ENCODE measurements around the gene SAMD11.
"Not testable (repeated sequence)": the region's sequence is repeated elsewhere in the genome, so short reads cannot be mapped to it uniquely, and the experiment has no call there.

The SAMD11 gene

DNA sequence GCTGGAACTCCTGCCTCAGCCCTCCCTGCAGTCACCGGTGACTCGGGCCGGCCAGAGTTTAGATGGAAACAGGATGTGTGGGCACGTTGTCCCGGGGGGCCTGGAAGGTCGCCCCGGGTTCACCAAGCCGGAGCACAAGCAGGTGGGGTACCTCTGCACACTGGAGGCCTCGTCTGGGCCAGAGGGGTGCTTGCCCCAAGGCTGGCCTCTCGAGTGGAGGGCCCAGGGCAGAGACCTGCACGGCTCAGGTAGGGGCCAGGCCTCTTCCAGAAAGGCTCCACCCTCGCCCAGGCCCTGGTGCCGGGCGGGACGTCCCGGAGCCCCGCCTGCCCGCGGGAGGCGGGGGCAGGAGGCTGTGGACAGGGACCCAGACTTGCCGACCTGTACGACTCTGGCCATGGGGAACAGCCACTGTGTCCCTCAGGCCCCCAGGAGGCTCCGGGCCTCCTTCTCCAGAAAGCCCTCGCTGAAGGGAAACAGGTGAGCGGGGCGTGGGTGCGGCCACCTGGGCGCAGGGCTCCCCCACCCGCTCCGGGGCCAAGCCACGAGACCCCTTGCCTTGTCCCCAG lies 42.5 kb downstream of the SAMD11 start, which contains the start of gene PLEKHN1:
Gene PLEKHN1 (plus strand): TSS at position 348 of the 569 bp plus-strand sequence. CDS start 50 bp downstream, at position 398.
- no peak for DNase-seq

DNA sequence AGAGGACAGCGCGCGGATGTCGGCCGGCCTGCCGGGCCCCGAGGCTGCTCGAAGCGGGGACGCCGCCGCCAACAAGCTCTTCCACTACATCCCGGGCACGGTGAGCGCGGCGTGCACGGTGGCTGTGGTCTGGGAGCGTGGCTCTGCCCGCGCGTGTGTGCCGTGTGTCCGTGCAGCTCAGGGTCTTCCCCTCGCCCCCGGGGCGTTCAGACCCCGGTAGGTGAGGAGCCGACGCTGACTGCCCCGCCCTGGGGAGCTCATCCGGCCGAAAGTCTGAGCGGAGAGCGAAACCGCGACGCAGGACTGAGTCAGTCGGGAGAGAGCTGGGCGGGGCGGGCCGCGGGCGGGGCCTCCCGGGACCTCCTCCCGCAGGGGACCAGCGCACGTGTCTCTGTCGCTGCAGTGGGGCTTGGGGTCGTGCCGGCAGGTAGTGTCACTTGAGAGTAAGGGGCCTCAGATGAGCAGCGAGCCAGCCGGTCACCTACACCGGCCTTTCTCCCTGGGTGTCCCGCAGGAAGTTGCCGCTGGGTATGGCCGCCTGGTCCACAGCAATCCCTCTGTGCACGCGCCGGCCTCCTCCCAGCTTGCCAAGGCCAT lies 43.1 kb downstream of the SAMD11 start:
- no peak for DNase-seq

DNA sequence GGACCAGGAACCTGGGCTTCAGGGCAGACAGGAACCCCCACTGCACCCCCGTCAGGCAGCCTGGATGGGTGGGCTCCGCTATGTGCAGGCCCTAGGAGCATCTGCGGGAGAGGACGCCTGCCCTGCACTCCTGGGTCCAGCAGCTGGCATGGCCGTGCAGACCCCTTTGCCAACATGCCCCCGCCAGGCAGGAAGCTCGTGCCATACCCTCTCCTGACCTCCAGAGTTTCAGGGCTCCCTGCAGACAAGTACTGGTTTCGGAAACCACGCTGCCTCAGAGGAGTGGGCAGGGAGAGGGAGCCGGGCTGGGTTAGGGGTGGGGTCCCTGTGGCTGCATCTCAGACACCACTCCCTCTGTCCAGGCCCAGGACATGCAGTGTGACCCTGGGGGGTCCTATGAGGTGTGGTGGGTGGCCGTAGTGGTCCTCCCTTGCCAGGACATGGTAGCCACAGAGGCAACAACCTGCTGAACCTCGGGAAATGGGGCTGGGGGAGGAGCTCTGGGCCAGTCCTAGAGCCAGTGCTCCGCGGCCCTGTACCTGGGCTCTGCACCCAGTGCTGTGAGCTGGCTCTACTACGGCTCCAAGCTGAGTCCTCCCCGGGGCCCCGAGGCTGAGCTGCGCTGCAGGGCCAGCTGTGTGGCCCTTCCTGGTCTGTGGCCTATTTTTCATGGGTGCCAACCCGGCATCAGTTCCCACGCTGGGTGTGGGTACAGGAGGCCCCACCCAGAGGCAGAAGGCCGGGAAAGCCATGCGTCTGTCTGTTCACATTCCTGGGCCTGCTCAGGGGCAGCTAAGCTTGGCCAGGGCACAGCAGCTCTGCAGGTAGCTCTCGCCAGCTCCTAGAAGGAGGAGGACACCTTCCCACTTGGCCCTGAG lies 44.0 kb downstream of the SAMD11 start:
- DNase-seq = no peak

DNA sequence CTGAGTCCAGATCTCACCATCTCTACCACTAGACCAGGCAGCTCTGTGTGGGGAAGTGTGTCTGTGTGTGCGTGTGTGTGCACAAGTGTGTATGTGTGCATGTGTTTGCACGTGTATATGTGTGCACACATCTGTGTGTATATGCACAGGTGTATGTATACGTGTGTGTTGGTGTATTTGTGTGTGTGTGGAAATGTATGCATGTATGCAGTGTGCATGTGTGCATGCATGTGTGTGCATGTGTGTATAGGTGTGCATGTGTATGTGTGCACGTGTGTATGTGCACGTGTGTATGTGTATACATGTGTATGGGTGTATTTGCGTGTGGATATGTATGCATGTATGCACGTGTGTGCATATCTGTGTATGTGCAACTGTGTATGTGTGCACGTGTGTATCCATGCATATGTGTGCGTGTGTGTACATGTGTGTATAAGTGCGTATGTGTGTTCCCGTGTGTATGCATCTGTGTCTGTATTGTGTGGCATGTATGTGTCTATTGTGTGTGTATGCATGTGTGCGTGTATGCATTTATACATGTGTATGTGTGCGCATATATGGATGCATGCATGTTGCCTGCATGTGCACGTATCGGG lies 45.6 kb downstream of the SAMD11 start:
- DNase-seq = no peak

DNA sequence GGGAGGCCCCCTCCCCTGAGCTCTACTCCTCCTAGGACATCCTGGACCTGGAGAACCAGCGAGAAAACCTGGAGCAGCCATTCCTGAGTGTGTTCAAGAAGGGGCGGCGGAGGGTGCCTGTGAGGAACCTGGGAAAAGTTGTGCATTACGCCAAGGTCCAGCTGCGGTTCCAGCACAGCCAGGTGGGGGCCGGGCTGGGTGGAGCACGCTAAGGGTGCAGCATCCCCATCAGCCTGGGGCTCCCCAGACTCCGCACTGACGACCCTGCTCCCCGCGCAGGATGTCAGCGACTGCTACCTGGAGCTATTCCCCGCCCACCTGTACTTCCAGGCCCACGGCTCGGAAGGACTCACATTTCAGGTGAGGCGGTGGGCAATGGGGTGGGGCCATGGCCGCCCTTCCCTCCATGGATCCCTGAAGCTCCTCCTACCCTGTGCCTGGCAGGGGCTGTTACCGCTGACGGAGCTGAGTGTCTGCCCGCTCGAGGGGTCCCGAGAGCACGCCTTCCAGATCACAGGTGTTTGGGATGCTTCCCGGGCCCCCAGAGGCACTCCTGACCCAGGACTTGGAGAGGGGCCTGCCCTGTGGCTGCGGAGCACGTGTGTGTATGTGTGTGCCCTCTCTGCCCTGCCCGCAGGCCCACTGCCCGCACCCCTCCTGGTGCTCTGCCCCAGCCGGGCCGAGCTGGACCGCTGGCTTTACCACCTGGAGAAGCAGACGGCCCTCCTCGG lies 46.7 kb downstream of the SAMD11 start:
- no peak for DNase-seq

DNA sequence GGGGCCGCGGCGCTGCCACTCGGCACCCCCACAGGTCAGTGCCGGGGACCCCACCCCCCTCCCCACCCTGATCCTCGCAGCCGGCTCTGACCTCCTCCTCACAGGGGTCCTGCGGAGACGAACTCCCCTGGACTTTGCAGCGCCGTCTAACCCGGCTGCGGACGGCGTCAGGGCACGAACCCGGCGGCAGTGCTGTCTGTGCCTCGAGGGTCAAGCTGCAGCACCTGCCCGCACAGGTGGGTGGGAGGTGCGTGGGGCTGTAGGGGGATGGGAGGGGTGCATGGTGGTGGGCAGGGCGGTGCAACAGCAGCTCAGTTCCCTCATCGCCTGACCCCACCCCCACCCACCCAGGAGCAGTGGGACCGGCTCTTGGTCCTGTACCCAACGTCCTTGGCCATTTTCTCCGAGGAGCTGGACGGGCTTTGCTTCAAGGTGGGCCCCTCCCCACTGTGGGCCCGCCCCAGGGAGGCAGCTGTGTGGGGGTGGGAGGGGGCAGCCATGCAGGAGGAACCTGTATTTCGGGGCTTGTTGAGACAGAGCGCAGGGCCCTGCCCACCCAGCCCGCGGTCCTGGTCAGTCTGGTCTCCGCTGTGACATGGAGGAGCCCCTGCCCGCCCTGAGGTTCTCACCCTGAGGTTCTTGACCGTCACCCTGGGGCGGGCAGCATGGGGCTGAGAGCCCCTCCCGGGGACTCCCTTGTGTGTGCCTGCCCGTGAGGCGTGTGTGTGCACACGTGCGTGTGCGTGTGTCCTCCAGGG lies 47.4 kb downstream of the SAMD11 start:
- no peak for DNase-seq

DNA sequence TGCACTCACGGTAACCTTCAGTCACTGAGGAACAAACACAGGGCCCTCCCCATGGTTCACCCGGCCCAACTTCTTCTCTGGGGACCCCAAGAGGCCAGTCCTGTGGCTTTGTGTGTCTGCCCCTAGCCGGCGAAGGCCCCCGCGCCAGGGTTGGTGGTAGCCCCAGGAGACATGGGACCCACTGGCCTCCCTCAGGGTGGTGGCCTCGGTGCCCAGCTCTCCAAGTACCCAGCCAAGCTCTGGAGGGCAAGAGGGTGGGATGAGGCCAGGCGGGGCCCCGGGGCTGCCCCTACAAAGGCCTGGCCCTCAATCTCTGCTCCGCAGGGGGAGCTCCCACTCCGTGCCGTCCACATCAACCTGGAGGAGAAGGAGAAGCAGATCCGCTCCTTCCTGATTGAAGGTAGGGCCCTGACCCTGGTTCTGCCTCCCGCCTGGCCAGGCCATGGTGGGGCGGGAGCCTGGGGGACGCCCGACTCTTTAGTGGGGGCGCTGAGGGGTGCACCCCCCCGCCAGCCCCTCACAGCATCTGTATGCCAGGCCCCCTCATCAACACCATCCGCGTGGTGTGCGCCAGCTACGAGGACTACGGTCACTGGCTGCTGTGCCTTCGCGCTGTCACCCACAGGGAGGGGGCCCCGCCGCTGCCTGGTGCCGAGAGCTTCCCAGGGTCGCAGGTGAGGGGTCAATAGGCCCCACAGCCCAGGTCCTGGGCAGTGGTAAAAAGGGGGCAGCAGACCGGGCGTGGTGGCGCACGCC lies 48.2 kb downstream of the SAMD11 start:
- DNase-seq = no peak

DNA sequence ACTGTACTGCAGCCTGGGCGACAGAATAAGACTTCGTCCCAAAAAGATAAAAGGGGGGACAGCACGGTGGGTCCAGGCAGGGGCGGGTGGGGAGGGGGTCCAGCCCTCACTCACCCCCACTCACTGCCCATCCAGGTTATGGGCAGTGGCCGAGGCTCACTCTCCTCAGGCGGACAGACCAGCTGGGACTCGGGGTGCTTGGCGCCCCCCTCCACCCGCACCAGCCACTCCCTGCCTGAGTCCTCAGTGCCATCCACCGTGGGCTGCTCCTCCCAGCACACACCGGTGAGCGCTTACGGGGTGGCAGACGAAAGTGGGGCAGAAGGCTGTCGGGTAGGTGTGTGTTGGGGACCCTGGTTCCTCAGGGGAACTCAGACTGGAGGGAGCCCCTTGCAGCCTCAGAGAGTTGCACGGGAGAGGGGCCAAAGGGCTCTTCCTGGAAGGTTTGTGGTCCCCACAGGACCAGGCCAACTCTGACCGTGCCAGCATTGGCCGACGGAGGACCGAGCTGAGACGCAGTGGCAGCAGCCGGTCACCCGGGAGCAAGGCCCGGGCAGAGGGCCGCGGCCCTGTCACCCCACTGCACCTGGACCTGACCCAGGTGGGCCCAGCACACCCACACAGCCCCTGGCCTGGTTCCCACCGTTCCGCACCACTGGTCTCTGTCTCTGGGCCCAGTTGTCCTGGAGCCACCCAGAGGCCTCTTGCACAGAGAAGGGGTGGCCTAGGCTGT lies 49.2 kb downstream of the SAMD11 start:
- DNase-seq = no peak

DNA sequence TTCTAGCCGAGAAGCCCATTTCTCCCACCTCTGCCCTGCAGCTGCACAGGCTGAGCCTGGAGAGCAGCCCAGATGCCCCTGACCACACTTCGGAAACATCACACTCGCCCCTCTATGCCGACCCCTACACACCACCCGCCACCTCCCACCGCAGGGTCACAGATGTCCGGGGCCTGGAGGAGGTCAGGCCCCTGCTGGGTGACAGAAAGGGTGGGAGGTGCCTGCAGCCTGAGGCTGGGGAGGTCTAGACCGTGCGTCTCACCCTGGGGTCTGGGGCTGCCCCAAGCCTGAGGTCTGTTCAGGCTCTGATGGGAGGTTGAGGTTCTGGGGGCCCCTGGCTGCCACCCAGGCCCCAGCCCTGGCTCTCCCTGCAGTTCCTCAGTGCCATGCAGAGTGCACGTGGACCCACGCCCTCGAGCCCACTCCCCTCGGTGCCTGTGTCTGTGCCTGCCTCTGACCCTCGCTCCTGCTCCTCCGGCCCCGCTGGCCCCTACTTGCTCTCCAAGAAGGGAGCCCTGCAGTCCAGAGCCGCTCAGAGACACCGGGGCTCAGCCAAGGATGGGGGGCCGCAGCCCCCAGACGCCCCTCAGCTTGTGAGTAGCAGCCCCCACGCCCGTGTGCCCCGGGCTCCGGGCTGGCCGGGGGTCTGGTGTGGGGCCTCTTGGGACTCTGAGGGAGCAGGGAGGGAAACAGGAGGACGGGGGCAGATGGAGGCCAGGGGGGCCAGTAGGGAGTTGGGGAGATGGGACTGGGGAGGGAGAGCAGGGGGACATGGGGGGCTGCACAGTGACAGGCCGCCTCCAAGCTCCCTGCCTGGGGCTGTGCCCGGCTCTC lies 50.0 kb downstream of the SAMD11 start:
- no peak for DNase-seq

DNA sequence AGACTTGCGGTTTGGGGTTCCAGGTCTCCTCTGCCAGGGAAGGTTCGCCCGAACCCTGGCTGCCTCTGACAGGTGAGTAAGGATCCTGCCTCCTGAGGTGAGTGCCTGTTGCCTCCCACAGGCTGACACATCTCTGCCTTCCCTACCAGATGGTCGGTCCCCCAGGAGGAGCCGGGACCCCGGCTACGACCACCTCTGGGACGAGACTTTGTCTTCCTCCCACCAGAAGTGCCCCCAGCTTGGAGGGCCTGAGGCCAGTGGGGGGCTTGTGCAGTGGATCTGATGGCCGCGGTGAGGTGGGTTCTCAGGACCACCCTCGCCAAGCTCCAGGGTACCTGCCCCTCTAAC lies 50.5 kb downstream of the SAMD11 start:
- DNase-seq = no peak

DNA sequence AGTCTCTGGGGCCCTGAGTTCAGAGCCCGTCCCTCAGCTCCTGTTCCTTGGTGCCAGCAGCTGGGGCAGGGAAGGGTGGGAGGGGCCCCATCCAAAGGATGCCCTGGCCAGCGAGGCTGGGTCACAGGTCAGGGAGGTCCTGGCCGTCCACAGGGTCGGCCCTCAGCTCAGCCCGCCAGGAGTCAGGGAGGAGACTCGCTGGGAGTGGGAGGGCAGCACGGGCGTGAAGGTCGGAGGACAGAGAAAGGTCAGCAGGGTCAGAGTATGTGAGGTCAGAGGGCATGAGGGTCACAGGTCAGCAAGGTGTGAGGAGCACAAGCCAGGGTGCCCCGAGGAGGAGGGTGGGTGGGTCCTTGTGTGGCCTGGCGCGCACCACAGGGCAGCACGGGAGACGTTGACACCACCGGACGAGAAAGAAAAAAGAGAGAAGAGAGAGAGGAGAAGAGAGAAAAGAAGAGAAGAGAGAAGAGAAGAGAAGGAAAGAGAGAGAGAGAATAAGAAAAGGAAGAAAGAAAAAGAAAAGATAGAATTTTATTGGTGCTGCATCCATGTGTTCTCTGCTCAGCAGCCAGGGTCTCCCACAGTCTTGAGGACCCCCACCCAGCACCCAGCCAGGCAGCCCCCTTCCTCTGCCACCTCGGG lies 51.1 kb downstream of the SAMD11 start:
- no peak for DNase-seq

DNA sequence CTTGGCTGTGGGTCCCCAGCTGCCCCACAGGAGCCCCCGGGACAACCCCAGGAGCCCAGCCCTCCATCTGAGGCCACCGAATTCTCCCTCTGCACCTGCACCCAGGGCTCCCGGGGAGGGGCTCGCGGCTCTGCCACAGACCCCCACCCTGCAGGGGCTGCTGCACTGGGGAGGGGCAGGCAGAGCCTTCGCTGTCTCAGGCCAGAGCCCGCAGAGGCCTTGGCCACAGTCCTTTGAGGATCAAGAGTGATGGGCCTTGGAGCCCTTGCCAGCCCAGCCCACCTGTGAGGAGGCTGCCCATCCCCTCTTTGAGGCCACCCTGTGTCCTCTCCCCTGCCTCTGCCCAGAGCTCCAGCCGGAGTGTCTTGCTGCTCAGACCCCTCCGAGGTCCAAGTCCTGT lies 51.6 kb downstream of the SAMD11 start:
- no peak for DNase-seq

DNA sequence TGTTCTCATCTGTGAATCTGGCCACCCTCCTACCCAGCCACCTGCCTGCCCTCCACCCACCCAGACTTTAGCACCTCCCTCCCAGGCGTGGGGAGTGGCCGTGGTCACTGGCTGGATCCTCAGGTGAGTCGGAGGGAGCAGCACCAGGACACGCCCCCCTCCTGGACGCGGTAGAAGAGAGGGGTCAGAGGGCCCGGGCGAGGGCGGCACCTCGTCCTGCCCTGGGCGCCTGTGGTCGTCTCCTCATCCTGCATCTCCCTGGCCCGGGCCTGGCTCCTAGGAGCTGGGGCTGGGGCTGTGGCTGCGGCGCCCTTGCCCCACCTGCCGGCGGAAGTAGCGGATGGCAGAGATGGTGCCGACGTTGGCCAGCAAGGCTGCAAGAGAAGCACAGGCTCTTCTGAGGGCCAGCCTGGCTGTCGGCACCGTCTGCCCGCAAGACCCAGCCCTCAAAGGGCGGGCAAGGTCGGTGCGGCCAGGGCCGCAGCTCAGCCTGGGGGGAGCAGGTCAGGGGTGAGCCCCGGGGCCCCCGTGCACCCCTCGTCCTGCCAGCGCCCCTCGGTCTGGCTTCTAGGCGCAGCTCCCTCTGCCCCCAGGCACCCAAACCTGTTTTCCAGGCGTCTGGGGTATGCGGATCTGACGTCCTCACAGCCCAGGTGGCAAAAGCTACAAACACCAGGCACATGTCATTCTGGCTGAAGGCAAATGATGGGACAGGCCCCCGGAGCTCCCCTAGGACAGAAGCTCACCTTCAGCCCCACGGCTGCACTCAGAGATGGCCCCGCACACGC lies 52.4 kb downstream of the SAMD11 start:
- DNase-seq = no peak

DNA sequence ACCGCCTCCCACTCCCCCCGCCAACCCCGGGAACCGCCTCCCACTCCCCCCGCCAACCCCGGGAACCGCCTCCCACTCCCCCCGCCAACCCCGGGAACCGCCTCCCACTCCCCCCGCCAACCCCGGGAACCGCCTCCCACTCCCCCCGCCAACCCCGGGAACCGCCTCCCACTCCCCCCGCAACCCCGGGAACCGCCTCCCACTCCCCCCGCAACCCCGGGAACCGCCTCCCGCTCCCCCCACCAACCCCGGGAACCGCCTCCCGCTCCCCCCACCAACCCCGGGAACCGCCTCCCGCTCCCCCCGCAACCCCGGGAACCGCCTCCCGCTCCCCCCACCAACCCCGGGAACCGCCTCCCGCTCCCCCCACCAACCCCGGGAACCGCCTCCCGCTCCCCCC lies 53.1 kb downstream of the SAMD11 start:
- DNase-seq = not testable (repeated sequence)

DNA sequence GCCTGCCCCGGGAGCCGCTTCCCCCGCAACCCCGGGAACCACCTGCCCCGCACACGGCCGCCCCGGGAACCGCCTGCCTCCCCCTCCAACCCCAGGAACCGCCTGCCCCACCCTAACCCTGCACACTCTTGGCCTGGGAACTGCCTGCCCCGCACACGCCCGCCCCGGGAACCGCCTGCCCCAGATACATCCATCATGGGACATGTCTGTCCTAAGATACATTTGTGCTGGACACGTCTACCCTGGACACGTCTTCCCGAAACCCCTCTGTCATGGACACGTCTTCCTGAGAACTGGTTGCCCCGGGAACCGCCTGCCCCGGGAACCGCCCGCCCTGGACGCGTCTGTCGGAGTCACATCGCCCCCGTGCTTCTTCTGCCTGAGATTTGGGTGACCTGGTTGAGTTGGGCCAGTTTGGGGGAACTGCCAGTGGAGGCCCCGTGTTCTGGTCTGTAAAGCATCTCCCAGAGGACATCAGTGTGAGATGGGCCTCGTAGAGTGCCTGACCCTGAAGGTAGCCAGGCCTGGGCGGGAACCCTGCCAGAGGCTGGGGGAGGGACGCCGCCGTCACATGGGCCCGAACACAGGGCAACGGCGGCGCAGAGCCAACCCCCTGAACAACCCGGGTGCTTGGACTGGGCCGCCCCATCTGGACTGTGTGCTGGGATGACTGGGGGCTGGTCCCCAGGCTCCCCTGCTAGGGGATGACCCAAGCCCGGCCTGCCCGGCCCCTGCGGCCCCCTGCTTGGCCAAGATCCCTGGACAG lies 54.5 kb downstream of the SAMD11 start:
- no peak for DNase-seq

DNA sequence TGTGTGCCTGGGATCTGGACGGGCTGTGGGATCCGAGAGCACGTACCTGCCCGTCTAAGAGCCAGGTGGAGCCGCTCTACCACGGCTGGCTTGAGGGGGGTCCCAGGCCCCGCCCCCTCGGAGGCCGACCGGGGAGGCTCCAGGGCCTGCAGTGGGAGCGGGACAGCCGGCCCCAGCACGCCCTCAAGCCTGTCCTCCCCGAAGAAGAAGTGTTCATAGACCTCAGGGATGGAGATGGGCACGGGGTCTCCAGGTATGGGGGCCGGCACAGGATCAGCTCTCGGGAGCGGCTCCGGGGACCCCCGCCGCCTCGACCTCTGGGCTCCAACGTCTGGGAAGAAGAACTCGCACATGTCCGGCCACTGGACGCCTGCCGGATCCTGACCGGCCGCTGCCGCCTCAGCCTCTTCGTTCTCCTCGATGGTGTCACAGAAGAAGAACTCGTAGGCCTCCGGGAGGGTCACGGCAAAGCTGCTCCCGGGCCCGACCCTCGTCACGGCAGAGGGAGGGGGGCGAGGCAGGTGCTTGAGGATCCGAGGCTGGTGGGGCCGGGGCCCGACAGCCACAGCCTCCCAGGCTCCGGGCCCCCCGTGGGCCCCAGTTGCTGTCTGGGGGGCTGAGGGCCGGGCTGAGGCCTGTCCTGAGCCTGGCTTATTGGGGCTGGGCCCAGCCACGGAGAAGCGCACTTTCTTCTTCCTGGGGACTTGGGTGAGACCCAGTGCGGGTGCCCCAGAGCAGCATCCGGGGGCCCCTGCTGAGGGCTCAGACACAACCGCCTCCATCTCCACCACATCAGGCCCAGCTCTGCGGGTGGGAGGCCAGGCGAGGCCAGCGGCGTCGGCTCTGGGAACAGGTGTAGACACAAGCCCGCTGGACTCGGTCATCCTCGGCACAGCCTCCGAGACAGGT lies 55.4 kb downstream of the SAMD11 start:
- DNase-seq = no peak

DNA sequence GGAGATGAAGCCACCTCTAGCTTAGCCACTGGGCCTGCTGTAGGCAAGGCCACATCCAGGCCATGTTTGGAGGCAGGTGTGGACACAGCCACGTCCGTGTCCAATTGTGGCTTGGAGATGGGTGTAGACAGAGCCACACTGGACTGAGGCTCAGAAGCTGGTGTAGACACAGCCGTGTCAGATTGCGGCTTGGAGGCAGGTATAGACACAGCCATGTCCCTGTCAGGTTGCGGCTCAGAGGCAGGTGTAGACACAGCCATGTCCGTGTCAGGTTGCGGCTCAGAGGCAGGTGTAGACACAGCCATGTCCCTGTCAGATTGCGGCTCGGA lies 56.0 kb downstream of the SAMD11 start:
- no peak for DNase-seq

Measured in cerebellar nuclear complex (tissue), 1 donor.